Fibroblast of villous mesenchyme (primary cell): ENCODE data around the gene ULBP1. TPM values are rescaled to one million over a fixed set of nuclear protein-coding genes. Genes with fewer than 3 reads are reported as not detected.
"Not testable (repeated sequence)": the region's sequence is repeated elsewhere in the genome, so short reads cannot be mapped to it uniquely, and the experiment has no call there.

Experiments
- DNase-seq: peaks from one replicate; pipeline ENCODE4 v3.0.0-alpha.2; 2010; ENCODE audit warnings: low read depth
- H3K4me3 ChIP-seq: 2 replicates; pipeline ENCODE4 v1.5.1; 2011; ENCODE audit warnings: low read depth, mild to moderate bottlenecking, low read length
- total RNA-seq: library from RNA; depleted of rRNA; stranded (reverse); fragments of >200 nt; gene quantifications from 2 replicates; pipeline ENCODE4 v1.2.3, GENCODE V29; 2012
- TF ChIP-seq, protein P1 (sequence below): IDR thresholded peaks from 2 replicates; pipeline ENCODE4 v1.5.1; 2012; ENCODE audit warnings: low read depth, mild to moderate bottlenecking, low read length; ENCODE audit not compliant: insufficient read depth

Gene ULBP1
- total RNA-seq, 1 donor: 0.43 TPM

DNA sequence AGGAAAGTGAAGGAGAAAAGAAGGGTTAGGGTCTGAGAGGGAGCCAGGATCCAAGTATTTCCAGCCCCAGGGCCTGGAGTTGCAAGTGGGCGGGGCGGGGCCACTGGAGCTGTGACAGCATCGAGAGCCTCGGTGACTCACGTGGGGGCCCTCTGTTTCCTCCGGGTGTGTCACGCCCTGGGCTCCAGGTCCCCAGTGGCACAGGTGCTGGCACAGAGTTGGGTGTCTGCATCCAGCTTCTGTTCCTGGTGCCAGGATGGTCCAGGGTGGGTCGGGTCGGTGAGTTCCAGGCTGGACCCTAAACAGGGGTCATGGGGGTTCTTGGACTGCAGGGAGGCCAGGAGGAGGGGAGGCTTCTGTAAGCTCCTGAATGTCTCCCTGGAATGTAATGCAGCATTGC, 44.8 kb downstream of the ULBP1 start:
- H3K4me3 ChIP-seq: no peak overlapping the region
- TF ChIP-seq, protein P1, sequence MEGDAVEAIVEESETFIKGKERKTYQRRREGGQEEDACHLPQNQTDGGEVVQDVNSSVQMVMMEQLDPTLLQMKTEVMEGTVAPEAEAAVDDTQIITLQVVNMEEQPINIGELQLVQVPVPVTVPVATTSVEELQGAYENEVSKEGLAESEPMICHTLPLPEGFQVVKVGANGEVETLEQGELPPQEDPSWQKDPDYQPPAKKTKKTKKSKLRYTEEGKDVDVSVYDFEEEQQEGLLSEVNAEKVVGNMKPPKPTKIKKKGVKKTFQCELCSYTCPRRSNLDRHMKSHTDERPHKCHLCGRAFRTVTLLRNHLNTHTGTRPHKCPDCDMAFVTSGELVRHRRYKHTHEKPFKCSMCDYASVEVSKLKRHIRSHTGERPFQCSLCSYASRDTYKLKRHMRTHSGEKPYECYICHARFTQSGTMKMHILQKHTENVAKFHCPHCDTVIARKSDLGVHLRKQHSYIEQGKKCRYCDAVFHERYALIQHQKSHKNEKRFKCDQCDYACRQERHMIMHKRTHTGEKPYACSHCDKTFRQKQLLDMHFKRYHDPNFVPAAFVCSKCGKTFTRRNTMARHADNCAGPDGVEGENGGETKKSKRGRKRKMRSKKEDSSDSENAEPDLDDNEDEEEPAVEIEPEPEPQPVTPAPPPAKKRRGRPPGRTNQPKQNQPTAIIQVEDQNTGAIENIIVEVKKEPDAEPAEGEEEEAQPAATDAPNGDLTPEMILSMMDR: no peak
- no peak for DNase-seq

DNA sequence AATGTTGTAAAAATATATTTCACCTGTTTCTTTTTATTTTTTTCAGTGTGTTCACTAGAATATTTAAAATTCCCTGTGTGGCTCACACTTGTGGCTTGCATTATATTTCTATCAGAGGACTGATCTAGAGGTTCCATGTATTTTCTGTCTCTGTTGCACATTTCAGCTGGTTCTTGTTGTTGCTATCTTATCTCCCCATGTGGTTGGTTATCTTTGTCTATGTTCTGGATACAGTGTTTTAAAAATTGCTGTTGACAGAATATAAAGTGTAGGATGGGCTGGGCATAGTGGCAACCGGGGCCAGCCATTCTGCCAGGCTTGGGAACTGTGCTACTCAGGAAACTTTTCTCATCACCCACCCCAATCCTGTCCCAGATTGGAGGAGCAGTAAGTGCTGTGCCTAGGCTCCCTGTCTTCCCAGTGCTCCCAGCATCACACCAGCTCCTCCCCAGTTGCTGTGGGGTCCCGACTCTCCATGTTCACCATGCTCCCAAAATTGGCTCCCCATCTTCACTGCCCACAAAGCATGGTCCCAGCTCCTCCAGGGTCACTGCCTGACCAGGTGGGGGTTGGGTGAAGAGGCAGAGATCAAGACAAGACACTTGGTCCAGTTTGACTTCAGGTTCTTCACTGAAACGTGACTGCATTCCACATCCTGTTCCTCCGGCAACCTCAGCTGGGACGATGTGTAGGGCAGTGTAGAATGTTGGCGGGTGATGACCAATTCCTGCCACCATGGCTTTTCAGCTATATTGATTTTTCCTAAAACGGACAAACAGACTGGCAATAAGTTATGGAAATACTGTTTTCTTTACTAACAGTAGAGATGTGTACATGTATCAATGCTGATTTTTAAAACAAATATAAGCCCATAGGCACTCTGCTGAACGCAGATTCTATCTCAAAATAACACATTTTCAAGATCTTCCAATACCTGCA, 49.4 kb downstream of the ULBP1 start:
- not testable (repeated sequence) for DNase-seq, H3K4me3 ChIP-seq

DNA sequence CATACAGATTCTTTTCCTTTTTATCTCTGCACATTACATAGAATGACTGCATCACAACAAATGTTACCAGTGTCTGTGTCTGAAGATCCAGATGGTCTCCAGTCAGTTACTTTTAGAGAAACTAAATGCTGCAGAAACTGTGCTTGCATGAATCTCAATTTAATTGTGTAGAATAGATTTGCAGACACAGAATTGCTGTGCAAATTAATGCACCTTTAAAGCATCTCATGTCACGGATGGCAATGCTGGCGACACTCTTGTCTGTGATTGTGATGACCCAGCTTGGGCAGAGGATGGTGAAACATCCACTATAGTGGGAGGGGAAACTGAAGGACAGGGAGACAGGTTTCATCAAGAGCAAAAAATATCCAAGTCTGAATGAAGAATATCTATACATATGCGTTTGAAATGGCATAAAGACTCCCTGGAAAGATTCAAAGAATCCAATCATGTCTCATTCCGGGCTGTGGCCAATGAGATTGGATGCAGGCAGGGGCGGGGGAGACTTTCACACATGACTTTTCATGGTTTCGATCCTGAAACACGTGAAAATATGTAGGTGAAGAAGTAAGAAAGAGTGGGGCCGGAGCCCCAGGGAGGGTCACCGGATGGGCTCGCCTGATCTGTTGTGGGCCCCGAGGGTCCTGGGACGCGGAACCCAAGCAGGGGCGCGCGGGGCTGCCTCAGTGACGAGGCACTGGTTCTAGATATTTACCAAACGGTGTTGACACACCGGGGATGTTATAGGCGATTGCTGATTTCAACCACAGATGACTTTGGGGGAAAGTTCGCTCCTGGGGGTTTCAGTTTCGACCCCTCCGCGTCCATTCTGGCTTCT, 50.3 kb downstream of the ULBP1 start:
- DNase-seq, H3K4me3 ChIP-seq: not testable (repeated sequence)

DNA sequence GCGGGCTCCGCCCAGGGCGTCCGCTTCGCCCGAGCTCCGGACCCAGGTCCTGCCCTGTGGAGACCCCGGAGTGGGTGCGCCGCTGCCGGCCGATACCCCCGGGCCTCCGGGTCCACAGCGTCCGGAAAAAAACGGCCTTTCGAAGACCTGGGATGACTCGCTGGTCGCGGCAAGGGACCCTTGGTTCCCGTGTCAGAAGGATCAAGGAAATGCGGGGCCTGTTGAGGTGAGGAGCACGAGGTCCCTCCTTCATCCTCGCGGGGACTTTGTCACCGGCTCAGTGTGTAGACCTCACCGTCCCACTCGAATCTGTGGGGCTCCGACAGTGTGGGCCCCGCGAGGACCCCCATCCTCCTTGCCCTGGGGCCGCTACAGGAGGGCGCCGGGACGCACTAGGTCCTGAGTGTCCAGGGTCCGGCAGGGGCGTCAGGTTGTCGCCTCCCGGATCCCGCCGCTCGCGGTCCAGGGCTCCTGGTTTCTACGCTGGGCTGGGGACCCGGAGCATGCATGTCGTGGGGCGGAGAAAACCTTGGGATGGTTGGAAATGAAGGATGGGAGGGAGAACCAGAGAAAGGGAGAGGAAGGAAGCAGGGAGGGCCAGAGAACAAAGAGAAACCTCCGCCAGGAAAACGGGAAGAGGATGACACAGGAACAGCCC, 51.0 kb downstream of the ULBP1 start:
- not testable (repeated sequence) for H3K4me3 ChIP-seq, DNase-seq

DNA sequence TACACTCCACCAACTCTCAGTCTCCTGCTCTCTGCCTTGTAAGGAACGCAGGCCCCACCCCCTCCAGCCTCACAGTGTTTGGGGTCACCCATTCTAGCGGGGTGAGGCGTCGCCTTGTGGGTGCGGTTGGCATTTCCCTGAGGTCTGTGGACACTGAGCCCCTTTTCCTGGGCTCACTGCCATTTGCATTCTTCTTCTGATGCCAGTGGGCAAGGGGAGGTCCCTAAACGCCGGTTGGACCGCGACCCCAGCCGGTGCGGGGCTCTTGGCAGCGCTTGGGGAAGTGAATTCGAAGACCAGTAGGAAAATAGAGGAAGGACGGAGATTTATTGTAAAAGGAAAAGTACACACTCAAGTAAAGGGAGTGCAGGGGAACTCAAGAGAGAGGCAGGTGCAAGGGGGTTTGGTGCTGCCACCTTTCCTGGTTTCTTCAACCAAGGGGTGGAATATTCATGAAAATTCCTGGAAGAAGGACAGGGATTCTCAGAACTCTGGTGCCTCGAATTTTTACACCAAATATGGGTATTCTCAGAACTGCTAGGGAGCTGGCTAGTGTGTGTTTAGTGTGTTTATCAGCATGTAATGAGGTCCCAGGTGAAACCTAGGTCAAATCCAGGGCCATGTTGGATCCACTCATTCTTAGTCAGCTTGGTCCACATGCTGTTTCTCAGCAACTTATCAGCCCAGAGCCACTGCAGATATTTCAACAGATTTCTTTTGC, 51.7 kb downstream of the ULBP1 start:
- not testable (repeated sequence) for DNase-seq, H3K4me3 ChIP-seq

DNA sequence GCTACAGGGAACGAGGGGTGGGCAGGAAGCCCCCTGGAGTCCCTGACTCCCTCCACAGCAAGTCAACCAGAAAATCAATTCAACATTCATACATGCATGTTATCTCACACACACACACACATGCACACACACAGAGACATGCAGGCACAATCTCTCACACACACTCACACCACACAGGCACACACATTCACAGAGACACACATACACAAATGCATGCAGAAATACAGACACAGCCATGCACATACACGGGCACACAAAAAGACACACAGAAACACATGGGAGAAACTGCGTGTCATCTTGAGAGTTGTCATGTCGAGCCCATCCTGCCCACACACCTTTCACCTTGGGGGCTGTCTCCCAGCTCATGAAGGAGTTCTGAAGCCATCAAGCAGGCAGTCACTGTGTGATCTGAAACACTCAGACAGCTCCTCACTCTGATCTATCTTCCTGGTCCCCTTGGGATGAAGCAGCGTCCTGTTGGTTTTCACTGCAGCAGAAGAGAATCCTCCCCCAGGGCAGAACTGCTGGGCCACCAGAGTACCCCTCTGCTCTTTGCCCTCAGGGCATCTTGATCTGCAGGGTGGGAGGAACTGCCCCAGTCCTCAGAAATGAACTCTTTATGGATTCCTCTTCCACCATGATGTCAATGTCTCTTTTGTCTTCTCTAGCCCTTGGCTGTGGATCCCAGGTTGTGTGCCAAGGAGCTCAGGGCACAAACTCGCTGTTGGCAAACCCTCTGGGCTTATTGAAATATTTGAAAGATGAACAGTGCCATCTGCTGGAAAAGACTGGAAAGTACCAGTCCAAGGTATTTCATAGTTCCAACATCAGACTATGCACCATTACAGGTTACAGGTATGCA, 52.8 kb downstream of the ULBP1 start:
- TF ChIP-seq, protein P1: peak; percentile 56
- DNase-seq: peak; percentile 63
- no peak overlapping the region for H3K4me3 ChIP-seq

DNA sequence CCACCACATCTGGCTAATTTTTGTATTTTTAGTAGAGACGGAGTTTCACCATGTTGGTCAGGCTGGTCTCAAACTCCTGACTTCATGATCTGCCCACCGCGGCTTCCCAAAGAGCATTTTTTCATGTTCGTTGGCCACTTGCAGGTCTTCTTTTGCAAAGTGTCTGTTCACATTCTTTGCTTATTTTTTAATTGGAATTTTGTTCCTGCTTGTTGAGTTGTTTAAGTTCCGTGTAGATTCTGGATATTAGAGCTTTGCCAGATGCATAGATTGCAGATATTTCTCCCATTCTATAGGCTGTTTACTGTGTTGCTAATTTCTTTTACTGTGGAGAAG, 53.4 kb downstream of the ULBP1 start:
- H3K4me3 ChIP-seq, DNase-seq: not testable (repeated sequence)
- TF ChIP-seq, protein P1: peak; percentile 20

DNA sequence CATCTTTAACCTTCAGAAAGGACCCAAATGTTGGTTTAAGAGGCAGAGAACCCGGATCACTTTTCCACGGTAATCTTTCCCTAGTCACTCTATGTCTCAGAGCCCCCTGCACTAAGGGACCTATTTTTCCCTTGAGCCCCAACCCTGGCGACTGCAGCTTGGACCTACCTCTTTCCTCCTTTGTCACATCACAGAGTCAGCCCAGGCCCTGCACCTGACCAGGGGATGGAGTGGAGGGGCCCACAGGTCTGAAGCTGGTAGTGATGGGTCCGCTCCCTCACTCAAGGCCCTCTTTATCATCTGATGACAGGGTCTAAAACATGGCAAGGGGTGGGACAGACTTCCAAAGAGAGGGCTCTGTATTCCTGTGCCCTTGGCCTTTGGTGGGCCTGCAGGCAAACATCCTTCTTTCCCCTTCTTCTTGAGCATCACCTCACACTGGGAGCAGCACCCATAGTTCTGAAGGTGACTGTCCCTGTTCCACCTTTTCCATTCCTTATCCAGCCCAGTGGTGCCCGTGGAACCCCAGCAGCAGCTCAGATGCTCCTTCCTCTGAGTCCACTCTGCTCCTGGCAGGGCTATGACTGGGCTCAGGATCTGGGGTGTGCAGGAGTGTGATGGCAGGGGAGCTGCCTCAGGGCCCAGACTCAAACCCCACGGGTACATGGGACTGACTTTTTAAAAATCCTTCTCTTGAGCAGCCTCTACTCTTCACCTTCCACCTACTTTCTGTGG, 55.3 kb downstream of the ULBP1 start:
- no peak for DNase-seq
- TF ChIP-seq, protein P1: no peak
- H3K4me3 ChIP-seq: no peak overlapping the region

DNA sequence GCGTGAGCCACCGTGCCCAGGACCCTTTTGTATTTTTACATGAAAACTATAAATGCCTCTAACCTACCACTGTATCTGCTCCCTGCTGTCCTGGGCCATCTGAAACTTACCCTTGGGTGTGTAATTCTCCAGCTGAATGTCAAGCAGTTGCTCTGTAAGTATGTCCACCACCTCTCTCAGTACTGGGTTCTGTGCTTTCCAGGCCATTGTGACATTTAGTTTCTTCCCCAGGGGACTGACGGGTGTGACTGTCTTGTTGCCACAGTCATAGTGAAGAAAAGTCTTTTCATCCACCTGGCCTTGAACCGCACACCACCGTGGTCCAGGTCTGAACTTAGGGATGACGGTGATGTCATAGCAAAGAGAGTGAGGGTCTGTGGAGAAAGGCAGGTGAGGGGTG, 58.1 kb downstream of the ULBP1 start:
- not testable (repeated sequence) for DNase-seq, H3K4me3 ChIP-seq
